HepG2 (cell line): ENCODE results near the gene ZNF20.
"Not testable (repeated sequence)": the region's sequence is repeated elsewhere in the genome, so short reads cannot be mapped to it uniquely, and the experiment has no call there.

Experiments
- ATF7-NPFF ChIP-seq: sonication (generic); formaldehyde crosslinking; IDR thresholded peaks from 2 replicates; pipeline ENCODE4 v1.8.1; 2023; ENCODE audit warnings: mild to moderate bottlenecking, low read depth, missing genetic modification reagents, moderate library complexity
- POLR2A ChIP-seq, 2 experiments: IDR thresholded peaks; 2 replicates each; pipeline ENCODE4 v1.6.1; 2011; ENCODE audit warnings: low read depth in 2 of 2, low read length in 2 of 2, mild to moderate bottlenecking in 1 of 2, moderate library complexity in 1 of 2; ENCODE audit not compliant: insufficient read depth in 1 of 2
- POLR2AphosphoS5 ChIP-seq: IDR thresholded peaks from 2 replicates; pipeline ENCODE4 v1.6.1; 2012; ENCODE audit warnings: low read depth, low read length
- TBP ChIP-seq: sonication (generic); formaldehyde crosslinking; IDR thresholded peaks from 2 replicates; pipeline ENCODE4 v1.5.0; 2020; ENCODE audit warnings: missing genetic modification reagents
- ZNF337 ChIP-seq: sonication (generic); formaldehyde crosslinking; IDR thresholded peaks from 2 replicates; pipeline ENCODE4 v1.5.1; 2020; ENCODE audit warnings: missing genetic modification reagents, low read depth, mild to moderate bottlenecking, borderline replicate concordance
- ZNF749 ChIP-seq: sonication (generic); formaldehyde crosslinking; IDR thresholded peaks from 2 replicates; pipeline ENCODE4 v1.8.0; 2022; ENCODE audit warnings: mild to moderate bottlenecking, missing genetic modification reagents, moderate library complexity, borderline replicate concordance
- TF ChIP-seq, protein P1 (sequence below), 2 experiments: sonication (generic) in 1 of 2; formaldehyde crosslinking in 1 of 2; IDR thresholded peaks; 2 replicates each; pipeline versions ENCODE4 v1.5.1 to v1.6.1; 2011 to 2020; ENCODE audit warnings: borderline replicate concordance in 1 of 2, low read depth in 1 of 2, low read length in 1 of 2, mild to moderate bottlenecking in 1 of 2, missing genetic modification reagents in 1 of 2, moderate library complexity in 1 of 2
- TF ChIP-seq, protein P2 (sequence below): sonication (generic); formaldehyde crosslinking; IDR thresholded peaks from 2 replicates; pipeline ENCODE4 v1.5.0; 2020; ENCODE audit warnings: mild to moderate bottlenecking, low read depth, missing genetic modification reagents, borderline replicate concordance
- TF ChIP-seq, protein P3 (sequence below): sonication (generic); formaldehyde crosslinking; IDR thresholded peaks from 2 replicates; pipeline ENCODE4 v1.5.0; 2020; ENCODE audit warnings: mild to moderate bottlenecking, missing genetic modification reagents, moderate library complexity
- TF ChIP-seq, protein P4 (sequence below): fragments of 450-650 bp; IDR thresholded peaks from 2 replicates; pipeline ENCODE4 v1.6.1; 2017
- TF ChIP-seq, protein P5 (sequence below): sonication (generic); formaldehyde crosslinking; IDR thresholded peaks from 2 replicates; pipeline ENCODE4 v1.8.1; 2023; ENCODE audit warnings: missing genetic modification reagents, inconsistent platforms, borderline replicate concordance
- TF ChIP-seq, protein P6 (sequence below): sonication (generic); formaldehyde crosslinking; IDR thresholded peaks from 2 replicates; pipeline ENCODE4 v1.5.1; 2020; ENCODE audit warnings: missing genetic modification reagents, mild to moderate bottlenecking, borderline replicate concordance

DNA sequence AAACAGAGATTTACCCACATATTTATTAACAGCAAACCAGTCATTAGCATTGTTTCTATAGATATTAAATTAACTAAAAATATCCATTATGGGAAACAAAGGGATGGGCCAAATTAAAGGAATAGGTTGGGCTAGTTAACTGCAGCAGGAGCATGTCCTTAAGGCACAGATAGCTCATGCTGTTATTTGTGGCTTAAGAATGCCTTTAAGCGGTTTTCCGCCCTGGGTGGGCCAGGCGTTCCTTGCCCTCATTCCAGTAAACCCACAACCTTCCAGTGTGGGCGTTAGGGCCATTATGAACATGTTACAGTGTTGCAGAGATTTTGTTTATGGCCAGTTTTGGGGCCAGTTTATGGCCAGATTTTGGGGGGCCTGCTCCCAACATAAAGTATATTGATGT lies 36.2 kb downstream of the ZNF20 start:
- TF ChIP-seq, protein P1, sequence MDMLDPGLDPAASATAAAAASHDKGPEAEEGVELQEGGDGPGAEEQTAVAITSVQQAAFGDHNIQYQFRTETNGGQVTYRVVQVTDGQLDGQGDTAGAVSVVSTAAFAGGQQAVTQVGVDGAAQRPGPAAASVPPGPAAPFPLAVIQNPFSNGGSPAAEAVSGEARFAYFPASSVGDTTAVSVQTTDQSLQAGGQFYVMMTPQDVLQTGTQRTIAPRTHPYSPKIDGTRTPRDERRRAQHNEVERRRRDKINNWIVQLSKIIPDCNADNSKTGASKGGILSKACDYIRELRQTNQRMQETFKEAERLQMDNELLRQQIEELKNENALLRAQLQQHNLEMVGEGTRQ (IDR thresholded peaks at IDR 0.05; ENCODE audit: low read depth, low read length): not testable (repeated sequence)
- TF ChIP-seq, protein P1 (CRISPR knock-in tag; IDR thresholded peaks at IDR 0.05; ENCODE audit: borderline replicate concordance): not testable (repeated sequence)
- TF ChIP-seq POLR2A (IDR thresholded peaks at IDR 0.05; ENCODE audit: insufficient read depth in 1 of 2, low read depth in 2 of 2, low read length in 2 of 2); POLR2AphosphoS5; ATF7-NPFF (CRISPR knock-in tag); ZNF337 (CRISPR knock-in tag); TBP (CRISPR knock-in tag); ZNF749 (CRISPR knock-in tag): not testable (repeated sequence)
- TF ChIP-seq, protein P2, sequence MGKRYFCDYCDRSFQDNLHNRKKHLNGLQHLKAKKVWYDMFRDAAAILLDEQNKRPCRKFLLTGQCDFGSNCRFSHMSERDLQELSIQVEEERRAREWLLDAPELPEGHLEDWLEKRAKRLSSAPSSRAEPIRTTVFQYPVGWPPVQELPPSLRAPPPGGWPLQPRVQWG (CRISPR knock-in tag): not testable (repeated sequence)
- TF ChIP-seq, protein P3, sequence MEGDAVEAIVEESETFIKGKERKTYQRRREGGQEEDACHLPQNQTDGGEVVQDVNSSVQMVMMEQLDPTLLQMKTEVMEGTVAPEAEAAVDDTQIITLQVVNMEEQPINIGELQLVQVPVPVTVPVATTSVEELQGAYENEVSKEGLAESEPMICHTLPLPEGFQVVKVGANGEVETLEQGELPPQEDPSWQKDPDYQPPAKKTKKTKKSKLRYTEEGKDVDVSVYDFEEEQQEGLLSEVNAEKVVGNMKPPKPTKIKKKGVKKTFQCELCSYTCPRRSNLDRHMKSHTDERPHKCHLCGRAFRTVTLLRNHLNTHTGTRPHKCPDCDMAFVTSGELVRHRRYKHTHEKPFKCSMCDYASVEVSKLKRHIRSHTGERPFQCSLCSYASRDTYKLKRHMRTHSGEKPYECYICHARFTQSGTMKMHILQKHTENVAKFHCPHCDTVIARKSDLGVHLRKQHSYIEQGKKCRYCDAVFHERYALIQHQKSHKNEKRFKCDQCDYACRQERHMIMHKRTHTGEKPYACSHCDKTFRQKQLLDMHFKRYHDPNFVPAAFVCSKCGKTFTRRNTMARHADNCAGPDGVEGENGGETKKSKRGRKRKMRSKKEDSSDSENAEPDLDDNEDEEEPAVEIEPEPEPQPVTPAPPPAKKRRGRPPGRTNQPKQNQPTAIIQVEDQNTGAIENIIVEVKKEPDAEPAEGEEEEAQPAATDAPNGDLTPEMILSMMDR (CRISPR knock-in tag): not testable (repeated sequence)
- TF ChIP-seq, protein P4, sequence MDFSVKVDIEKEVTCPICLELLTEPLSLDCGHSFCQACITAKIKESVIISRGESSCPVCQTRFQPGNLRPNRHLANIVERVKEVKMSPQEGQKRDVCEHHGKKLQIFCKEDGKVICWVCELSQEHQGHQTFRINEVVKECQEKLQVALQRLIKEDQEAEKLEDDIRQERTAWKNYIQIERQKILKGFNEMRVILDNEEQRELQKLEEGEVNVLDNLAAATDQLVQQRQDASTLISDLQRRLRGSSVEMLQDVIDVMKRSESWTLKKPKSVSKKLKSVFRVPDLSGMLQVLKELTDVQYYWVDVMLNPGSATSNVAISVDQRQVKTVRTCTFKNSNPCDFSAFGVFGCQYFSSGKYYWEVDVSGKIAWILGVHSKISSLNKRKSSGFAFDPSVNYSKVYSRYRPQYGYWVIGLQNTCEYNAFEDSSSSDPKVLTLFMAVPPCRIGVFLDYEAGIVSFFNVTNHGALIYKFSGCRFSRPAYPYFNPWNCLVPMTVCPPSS: not testable (repeated sequence)
- TF ChIP-seq, protein P5, sequence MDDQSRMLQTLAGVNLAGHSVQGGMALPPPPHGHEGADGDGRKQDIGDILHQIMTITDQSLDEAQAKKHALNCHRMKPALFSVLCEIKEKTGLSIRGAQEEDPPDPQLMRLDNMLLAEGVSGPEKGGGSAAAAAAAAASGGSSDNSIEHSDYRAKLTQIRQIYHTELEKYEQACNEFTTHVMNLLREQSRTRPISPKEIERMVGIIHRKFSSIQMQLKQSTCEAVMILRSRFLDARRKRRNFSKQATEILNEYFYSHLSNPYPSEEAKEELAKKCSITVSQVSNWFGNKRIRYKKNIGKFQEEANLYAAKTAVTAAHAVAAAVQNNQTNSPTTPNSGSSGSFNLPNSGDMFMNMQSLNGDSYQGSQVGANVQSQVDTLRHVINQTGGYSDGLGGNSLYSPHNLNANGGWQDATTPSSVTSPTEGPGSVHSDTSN: not testable (repeated sequence)
- TF ChIP-seq, protein P6, sequence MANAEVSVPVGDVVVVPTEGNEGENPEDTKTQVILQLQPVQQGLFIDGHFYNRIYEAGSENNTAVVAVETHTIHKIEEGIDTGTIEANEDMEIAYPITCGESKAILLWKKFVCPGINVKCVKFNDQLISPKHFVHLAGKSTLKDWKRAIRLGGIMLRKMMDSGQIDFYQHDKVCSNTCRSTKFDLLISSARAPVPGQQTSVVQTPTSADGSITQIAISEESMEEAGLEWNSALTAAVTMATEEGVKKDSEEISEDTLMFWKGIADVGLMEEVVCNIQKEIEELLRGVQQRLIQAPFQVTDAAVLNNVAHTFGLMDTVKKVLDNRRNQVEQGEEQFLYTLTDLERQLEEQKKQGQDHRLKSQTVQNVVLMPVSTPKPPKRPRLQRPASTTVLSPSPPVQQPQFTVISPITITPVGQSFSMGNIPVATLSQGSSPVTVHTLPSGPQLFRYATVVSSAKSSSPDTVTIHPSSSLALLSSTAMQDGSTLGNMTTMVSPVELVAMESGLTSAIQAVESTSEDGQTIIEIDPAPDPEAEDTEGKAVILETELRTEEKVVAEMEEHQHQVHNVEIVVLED (CRISPR knock-in tag): not testable (repeated sequence)
